Right lobe of liver (tissue), 6 donors: ENCODE data around the gene GDPGP1. TPM values are rescaled to one million over a fixed set of nuclear protein-coding genes. Genes with fewer than 3 reads are reported as not detected.
"Not testable (repeated sequence)": the region's sequence is repeated elsewhere in the genome, so short reads cannot be mapped to it uniquely, and the experiment has no call there.

Experiments
- ATAC-seq, 4 donors: fragments of 200-7000 bp; cut with Tn5 transposase; one replicate each; pipeline ENCODE4 v1.9.1; 2020; ENCODE audit warnings: mild to moderate bottlenecking in 4 of 4, moderate library complexity in 4 of 4
- DNase-seq, 3 donors: peaks; one replicate each; pipeline ENCODE4 v3.0.0-alpha.2; 2020
- H3K27ac ChIP-seq, 3 donors: fragments of 200-600 bp; one replicate each; pipeline ENCODE4 v1.8.0; 2022
- H3K27me3 ChIP-seq, 2 donors: fragments of 200-600 bp; one replicate each; pipeline ENCODE4 v1.8.0; 2022
- H3K36me3 ChIP-seq, 4 donors: fragments of 200-600 bp; sonication (generic) in 1 of 4; one replicate each; pipeline versions ENCODE4 v1.5.1 to v1.8.0; 2017 to 2022; ENCODE audit warnings: control low read depth in 1 of 4
- H3K4me1 ChIP-seq, 4 donors: fragments of 200-600 bp; sonication (generic) in 1 of 4; one replicate each; pipeline versions ENCODE4 v1.5.1 to v1.8.0; 2017 to 2022; ENCODE audit warnings: control low read depth in 1 of 4
- H3K4me3 ChIP-seq, 3 donors: fragments of 200-600 bp; one replicate each; pipeline ENCODE4 v1.8.0; 2022
- H3K9me3 ChIP-seq, 4 donors: fragments of 200-600 bp; sonication (generic) in 1 of 4; one replicate each; pipeline versions ENCODE4 v1.5.1 to v1.8.0; 2017 to 2022; ENCODE audit warnings: control low read depth in 1 of 4
- POLR2A ChIP-seq: fragments of 450-650 bp; IDR thresholded peaks from one replicate; pipeline ENCODE4 v1.6.1; 2017; ENCODE audit warnings: antibody characterized with exemption, mild to moderate bottlenecking
- WGBS: methylation state at CpG from one replicate; pipeline ENCODE4 v1.1.6; 2018; ENCODE audit warnings: low coverage, low lambda C conversion rate; ENCODE audit not compliant: insufficient coverage; ENCODE audit errors: missing lambda C conversion rate; 5-methylcytosine and 5-hydroxymethylcytosine counted together
- intact Hi-C, 2 donors: fragments of 100-400 bp; cut with DNase I; formaldehyde crosslinking; loops; one replicate each; pipeline versions ENCODE4 v1.11.2 to v1.14.1; 2022
- long read RNA-seq: library from polyadenylated mRNA; unstranded; transcript quantifications from one replicate; pipeline ENCODE4 v2.0.0, GENCODE V29; 2019
- total RNA-seq, 6 experiments: library from RNA; depleted of rRNA in 2 of 6; stranded (reverse); fragments of >200 nt in 2 of 6; fragmentation: NEBNext Ultra II Directional in 3 of 6; extraction: Animal tissue kit (Norgen Biotek cat#: 25700) in 3 of 6; gene quantifications; one replicate each; pipeline versions ENCODE4 v1.1.0 to v1.2.4, GENCODE V29; 2016 to 2023
- TF ChIP-seq, protein P1 (sequence below), 4 donors: fragments of 200-600 bp in 3 of 4; fragments of 450-650 bp in 1 of 4; IDR thresholded peaks; one replicate each; pipeline versions ENCODE4 v1.5.1 to v1.8.0; 2016 to 2022; ENCODE audit warnings: antibody characterized with exemption in 4 of 4, mild to moderate bottlenecking in 2 of 4
- donor health status: DM: no; HTN: yes; CAD: no.
- donor health status: DM: no; HTN: no; CAD: no.
- donor health status: DM: no; HTN: no; CAD: no.
- donor health status: DM: no; HTN: yes; CAD: no.
- donor health status: DM: no; HTN: yes; CAD: no.

GDPGP1 gene, protein sequence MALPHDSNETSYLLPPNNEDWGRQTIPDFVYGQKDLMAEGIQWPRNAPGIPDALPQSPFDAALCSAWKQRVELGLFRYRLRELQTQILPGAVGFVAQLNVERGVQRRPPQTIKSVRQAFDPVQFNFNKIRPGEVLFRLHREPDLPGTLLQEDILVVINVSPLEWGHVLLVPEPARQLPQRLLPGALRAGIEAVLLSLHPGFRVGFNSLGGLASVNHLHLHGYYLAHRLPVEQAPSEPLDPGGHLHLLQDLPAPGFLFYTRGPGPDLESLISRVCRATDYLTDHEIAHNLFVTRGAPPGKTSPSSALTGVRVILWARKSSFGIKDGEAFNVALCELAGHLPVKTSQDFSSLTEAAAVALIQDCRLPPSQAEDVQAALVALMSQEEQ
- 10 to 100 TPM in 2 of 6 experiments, 1 to 10 TPM in 4; 3.6 to 13.6 (median 7.3) TPM for total RNA-seq
- long read RNA-seq: 0 reads

DNA sequence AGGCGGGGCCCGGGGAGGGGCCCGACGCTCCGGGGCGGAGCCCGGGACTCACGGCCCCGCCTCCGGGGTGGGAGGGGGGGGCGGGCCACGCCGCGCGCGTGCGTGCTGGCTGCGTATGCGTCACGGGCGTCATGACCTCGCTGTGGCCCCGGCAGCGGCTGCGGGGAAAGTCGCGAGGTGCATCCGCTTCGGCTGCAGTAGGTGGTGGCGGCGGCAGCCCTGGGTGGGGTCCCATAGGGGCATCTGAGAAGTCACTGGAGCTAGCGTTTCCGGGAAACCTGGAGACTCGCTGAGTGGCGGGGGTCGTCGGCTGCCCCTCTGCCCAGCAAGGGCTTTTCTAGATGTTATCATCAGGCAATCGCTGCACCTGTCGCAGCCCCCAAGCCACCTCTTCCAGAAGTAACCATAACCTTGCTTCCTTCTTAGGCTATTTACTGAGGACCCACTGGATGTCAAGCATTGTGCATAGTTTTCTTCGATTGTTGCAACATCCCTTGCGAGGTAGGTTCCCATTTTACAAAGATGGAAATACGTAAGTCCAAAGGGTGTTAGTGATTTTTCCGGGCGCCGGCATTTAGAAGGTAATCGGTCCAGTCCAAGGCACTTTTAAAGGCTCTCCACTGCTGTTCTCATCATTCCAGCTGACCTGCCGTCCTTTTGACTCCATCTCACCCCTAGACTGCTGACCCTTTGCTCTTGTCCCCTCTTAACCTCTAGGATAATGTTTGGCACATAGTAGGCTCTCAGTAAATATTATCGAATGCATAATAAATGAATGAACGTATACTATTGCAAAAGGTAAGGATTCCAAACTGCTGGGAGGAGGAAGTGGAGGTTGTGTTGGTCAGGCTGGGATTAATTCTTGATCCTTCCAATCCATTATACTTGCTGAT is at the start of gene GDPGP1:
Gene GDPGP1, plus strand, starts transcription at position 114 of the 893 bp plus-strand sequence. CDS start 6,700 bp downstream, outside the sequence.
- H3K27me3 ChIP-seq: no peaks in the 10 kb centered on the region
- TF ChIP-seq POLR2A: peak; percentile 84
- TF ChIP-seq, protein P1, sequence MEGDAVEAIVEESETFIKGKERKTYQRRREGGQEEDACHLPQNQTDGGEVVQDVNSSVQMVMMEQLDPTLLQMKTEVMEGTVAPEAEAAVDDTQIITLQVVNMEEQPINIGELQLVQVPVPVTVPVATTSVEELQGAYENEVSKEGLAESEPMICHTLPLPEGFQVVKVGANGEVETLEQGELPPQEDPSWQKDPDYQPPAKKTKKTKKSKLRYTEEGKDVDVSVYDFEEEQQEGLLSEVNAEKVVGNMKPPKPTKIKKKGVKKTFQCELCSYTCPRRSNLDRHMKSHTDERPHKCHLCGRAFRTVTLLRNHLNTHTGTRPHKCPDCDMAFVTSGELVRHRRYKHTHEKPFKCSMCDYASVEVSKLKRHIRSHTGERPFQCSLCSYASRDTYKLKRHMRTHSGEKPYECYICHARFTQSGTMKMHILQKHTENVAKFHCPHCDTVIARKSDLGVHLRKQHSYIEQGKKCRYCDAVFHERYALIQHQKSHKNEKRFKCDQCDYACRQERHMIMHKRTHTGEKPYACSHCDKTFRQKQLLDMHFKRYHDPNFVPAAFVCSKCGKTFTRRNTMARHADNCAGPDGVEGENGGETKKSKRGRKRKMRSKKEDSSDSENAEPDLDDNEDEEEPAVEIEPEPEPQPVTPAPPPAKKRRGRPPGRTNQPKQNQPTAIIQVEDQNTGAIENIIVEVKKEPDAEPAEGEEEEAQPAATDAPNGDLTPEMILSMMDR (IDR thresholded peaks at IDR 0.05): no peak
- DNase-seq (no peak), ATAC-seq (no peak)
- intact Hi-C loops: no loop called here
- peaks cover under 1 to 26% (median 9%) of the 10 kb centered on the region in 4 donors for H3K36me3 ChIP-seq
- WGBS: under 1% methylated on average over 17 of the region's 49 CpGs
- peak within 1 kb of the TSS; percentile 89 to 97 (median 92) for H3K4me3 ChIP-seq
- H3K4me1 ChIP-seq: peaks cover 0 to 46% (median 17%) of the 10 kb centered on the region in 4 donors
- no peaks in the 10 kb centered on the region for H3K9me3 ChIP-seq
- H3K27ac ChIP-seq: peak within 1 kb of the TSS; percentile 89 to 97 (median 90)

DNA sequence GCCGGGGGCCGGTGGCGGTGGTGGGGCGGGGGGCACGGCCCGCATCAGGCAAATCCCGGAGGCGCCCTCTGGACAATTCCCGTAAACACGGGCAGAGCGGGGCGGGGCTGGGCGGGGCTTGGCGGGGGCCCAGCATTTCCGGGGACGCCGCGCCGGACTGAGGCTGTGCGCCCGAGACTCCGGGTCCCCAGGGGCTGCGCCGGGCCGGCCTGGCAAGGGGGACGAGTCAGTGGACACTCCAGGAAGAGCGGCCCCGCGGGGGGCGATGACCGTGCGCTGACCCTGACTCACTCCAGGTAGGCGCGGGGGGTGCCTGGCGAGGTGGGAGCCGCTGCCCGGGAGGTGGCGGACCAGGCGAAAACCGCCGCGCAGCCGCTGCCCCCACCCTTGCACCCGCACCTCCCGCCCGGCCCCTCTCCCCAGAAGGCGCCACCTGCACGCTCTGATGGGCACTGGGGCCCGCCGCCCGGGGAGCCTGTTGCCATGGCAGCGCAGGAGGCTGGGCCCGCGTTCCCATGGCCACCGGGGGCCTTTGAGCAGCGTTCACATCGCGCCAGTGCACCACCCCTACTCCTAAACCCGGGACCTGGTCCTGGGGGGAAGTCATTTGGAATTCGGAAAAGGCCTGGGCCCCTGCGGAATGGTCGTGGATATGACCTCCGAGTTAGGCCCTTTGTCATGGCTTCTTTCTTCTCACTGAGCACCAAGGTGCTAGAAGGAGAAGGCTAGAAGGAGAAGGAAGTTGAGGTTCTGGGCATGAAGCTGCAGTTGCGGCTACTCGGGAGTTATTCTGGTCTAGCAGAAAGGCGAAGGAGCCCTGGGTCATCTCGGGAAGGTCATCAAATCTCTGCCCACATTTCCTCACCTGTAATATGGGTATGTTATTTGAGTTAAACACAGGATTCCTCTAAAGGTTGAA is 49.0 kb upstream of the GDPGP1 start:
- DNase-seq (peak; percentile 77 to 88 (median 82)), ATAC-seq (peak; percentile 67 to 84 (median 80))
- peak overlapping the region; percentile 65 to 100 (median 98) for H3K4me3 ChIP-seq
- 2% methylated on average over 9 of the region's 67 CpGs for WGBS
- no peaks in the 10 kb centered on the region for H3K27me3 ChIP-seq
- no peaks in the 10 kb centered on the region for H3K36me3 ChIP-seq
- no peaks in the 10 kb centered on the region for H3K9me3 ChIP-seq
- peak overlapping the region; percentile 89 to 97 (median 92) for H3K27ac ChIP-seq
- intact Hi-C loops: no loop called here
- peaks cover 0 to 38% (median 9%) of the 10 kb centered on the region in 4 donors for H3K4me1 ChIP-seq
- TF ChIP-seq, protein P1 (IDR thresholded peaks at IDR 0.05): no peak
- TF ChIP-seq POLR2A: peak; percentile 69

DNA sequence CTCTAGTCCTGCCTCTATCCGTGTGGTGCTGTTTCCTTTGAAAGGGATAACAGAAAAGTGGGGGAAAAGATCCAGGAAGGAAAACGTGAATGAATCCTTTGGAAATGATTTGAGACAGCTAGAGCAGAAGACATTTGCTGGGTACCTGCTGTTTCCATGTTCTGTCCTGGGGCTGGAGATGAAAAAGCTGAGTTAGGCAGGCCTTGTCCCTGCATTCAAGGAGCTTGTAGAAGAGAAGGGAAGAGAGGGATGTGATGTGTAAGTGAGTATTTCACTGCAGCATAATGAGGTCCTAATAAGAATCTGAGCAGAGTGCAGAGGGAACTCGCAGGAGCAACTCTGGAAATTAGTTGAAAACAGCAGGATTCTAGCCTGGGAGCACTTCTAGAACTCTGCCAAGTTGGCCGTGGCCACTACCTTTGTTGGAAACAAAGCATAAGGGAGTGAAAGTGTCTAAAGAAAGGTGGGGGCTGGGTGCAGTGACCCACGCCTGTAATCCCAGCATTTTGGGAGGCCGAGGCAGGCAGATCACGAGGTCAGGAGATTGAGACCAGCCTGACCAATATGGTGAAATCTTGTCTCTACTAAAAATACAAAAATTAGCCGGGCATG is 46.6 kb upstream of the GDPGP1 start:
- H3K4me1 ChIP-seq: peaks cover 0 to 61% (median 21%) of the 10 kb centered on the region in 4 donors
- 43% methylated on average over 5 of the region's 8 CpGs for WGBS
- no peak for ATAC-seq

DNA sequence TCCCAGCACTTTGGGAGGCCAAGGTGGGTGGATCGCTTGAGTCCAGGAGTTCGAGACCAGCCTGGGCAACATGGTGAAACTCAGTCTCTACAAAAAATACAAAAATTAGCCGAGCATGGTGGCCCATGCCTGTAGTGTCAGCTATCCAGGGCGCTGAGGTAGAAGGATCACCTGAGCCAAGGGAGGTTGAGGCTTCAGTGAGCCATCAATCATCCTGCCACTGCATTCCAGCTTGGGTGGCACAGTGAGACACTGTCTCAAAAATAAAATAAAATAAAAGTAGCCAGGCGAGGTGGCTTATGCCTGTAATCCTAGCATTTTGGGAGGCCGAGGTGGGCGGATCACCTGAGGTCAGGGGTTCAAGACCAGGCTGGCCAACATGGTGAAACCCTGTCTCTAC is 45.9 kb upstream of the GDPGP1 start:
- H3K4me3 ChIP-seq, DNase-seq, ATAC-seq, H3K27me3 ChIP-seq, H3K27ac ChIP-seq, H3K9me3 ChIP-seq, H3K36me3 ChIP-seq, intact Hi-C loops: not testable (repeated sequence)
- H3K4me1 ChIP-seq: peaks cover 0 to 68% (median 24%) of the 10 kb centered on the region in 4 donors
- WGBS: 90% methylated on average over 3 of the region's 7 CpGs

More for the DNA sequence above, 46.6 kb upstream of the GDPGP1 start:
- Histone ChIP-seq H3K36me3 (no peaks in the 10 kb centered on the region), H3K9me3 (no peaks in the 10 kb centered on the region), H3K27ac (peak overlapping the region in 1 of 3 donors; percentile 29), H3K4me3 (no peak overlapping the region), H3K27me3 (no peaks in the 10 kb centered on the region)
- no peak for DNase-seq
- intact Hi-C loops: no loop called here
- TF ChIP-seq POLR2A: no peak
- TF ChIP-seq, protein P1 (IDR thresholded peaks at IDR 0.05): no peak
